GM23338 (cell line): ENCODE data around the gene AIM2. TPM values are rescaled to one million over a fixed set of nuclear protein-coding genes. Genes with fewer than 3 reads are reported as not detected.

Source experiments
- ATAC-seq: fragments of 200-7000 bp; cut with Tn5 transposase; 3 replicates; pipeline ENCODE4 v1.9.1; 2020
- DNase-seq: peaks from one replicate; pipeline ENCODE4 v3.0.0-alpha.2; 2015; ENCODE audit warnings: low spot score
- H2AFZ ChIP-seq: fragments of 200-600 bp; sonication (generic); 2 replicates; pipeline ENCODE4 v1.8.0; 2016; ENCODE audit warnings: antibody characterized with exemption, mild to moderate bottlenecking, moderate library complexity
- H3F3A ChIP-seq: fragments of 200-600 bp; sonication (generic); replicated peaks from 2 replicates; pipeline ENCODE4 v1.8.0; 2017; ENCODE audit warnings: antibody characterized with exemption, mixed run types, low read depth
- H3K27ac ChIP-seq: fragments of 200-600 bp; sonication (generic); 2 replicates; pipeline ENCODE4 v1.6.1; 2016; ENCODE audit warnings: low read depth
- H3K27me3 ChIP-seq: fragments of 200-600 bp; sonication (generic); 2 replicates; pipeline ENCODE4 v1.8.0; 2016; ENCODE audit warnings: mild to moderate bottlenecking, mixed run types, moderate library complexity; ENCODE audit not compliant: insufficient read depth
- H3K36me3 ChIP-seq: fragments of 200-600 bp; sonication (generic); 2 replicates; pipeline ENCODE4 v1.8.0; 2016; ENCODE audit warnings: mild to moderate bottlenecking; ENCODE audit not compliant: insufficient read depth
- H3K4me1 ChIP-seq: fragments of 200-600 bp; sonication (generic); 2 replicates; pipeline ENCODE4 v1.8.0; 2016; ENCODE audit warnings: mild to moderate bottlenecking, moderate library complexity; ENCODE audit not compliant: insufficient read depth
- H3K4me2 ChIP-seq: fragments of 200-600 bp; sonication (generic); 2 replicates; pipeline ENCODE4 v1.7.1; 2017; ENCODE audit warnings: mixed run types
- H3K4me3 ChIP-seq: fragments of 200-600 bp; sonication (generic); 2 replicates; pipeline ENCODE4 v1.6.1; 2016; ENCODE audit warnings: mixed run types
- H3K79me2 ChIP-seq: fragments of 200-600 bp; sonication (generic); replicated peaks from 2 replicates; pipeline ENCODE4 v1.8.0; 2017; ENCODE audit warnings: mild to moderate bottlenecking; ENCODE audit not compliant: insufficient read depth
- H3K9me2 ChIP-seq: fragments of 200-600 bp; sonication (generic); 2 replicates; pipeline ENCODE4 v1.8.0; 2017; ENCODE audit not compliant: insufficient read depth
- H4K20me1 ChIP-seq: fragments of 200-600 bp; sonication (generic); replicated peaks from 2 replicates; pipeline ENCODE4 v1.8.0; 2017; ENCODE audit warnings: mild to moderate bottlenecking; ENCODE audit not compliant: insufficient read depth
- H3K27ac Mint-ChIP-seq: 2 replicates; pipeline ENCODE4 v1.8.0; 2020; ENCODE audit warnings: inconsistent platforms, mild to moderate bottlenecking, moderate library complexity, mixed read lengths
- H3K27me3 Mint-ChIP-seq: 3 replicates; pipeline ENCODE4 v1.8.0; 2022; ENCODE audit warnings: low read depth, mild to moderate bottlenecking, moderate library complexity, mixed read lengths, inconsistent platforms; ENCODE audit not compliant: insufficient read depth, poor library complexity
- H3K36me3 Mint-ChIP-seq: 3 replicates; pipeline ENCODE4 v1.8.0; 2021; ENCODE audit warnings: low read depth, mild to moderate bottlenecking, inconsistent platforms, moderate library complexity, mixed read lengths
- H3K4me1 Mint-ChIP-seq: 3 replicates; pipeline ENCODE4 v1.8.0; 2020; ENCODE audit warnings: mild to moderate bottlenecking, inconsistent platforms, mixed read lengths
- H3K4me3 Mint-ChIP-seq: 3 replicates; pipeline ENCODE4 v1.8.0; 2021; ENCODE audit warnings: moderate library complexity, mild to moderate bottlenecking, inconsistent platforms, mixed read lengths
- H3K9me3 Mint-ChIP-seq: 3 replicates; pipeline ENCODE4 v1.8.0; 2020; ENCODE audit warnings: moderate library complexity, mild to moderate bottlenecking, inconsistent platforms, mixed read lengths
- CREB1 ChIP-seq: fragments of 250-450 bp; sonication (Bioruptor Pico); IDR thresholded peaks from 2 replicates; pipeline ENCODE4 v1.5.0; 2020; ENCODE audit warnings: low read depth, mild to moderate bottlenecking, moderate library complexity
- CTCF ChIP-seq, 2 experiments: fragments of 200-600 bp in 1 of 2; sonication (generic) in 1 of 2; conservative IDR thresholded peaks; 2 replicates each; pipeline versions ENCODE4 v1.5.1 to v1.6.1; 2016 to 2017; ENCODE audit warnings: antibody characterized with exemption in 2 of 2, low read depth in 2 of 2, mild to moderate bottlenecking in 2 of 2, moderate library complexity in 1 of 2
- ETS1 ChIP-seq: IDR thresholded peaks from 2 replicates; pipeline ENCODE4 v1.6.1; 2016; ENCODE audit warnings: antibody characterized with exemption
- EZH2 ChIP-seq: fragments of 200-600 bp; sonication (generic); IDR thresholded peaks from one replicate; pipeline ENCODE4 v1.8.0; 2017; ENCODE audit warnings: antibody characterized with exemption, mild to moderate bottlenecking, low read depth; ENCODE audit not compliant: unreplicated experiment
- EZH2phosphoT487 ChIP-seq: fragments of 200-600 bp; sonication (generic); IDR thresholded peaks from one replicate; pipeline ENCODE4 v1.8.1; 2018; ENCODE audit warnings: antibody characterized with exemption; ENCODE audit not compliant: unreplicated experiment
- JUNB ChIP-seq: IDR thresholded peaks from one replicate; pipeline ENCODE4 v1.6.1; 2016; ENCODE audit warnings: antibody characterized with exemption; ENCODE audit not compliant: unreplicated experiment
- NANOG ChIP-seq: IDR thresholded peaks from 2 replicates; pipeline ENCODE4 v1.6.1; 2016; ENCODE audit warnings: antibody characterized with exemption, borderline replicate concordance
- POLR2AphosphoS5 ChIP-seq: IDR thresholded peaks from 2 replicates; pipeline ENCODE4 v1.6.1; 2016; ENCODE audit warnings: antibody characterized with exemption, low read depth
- STAT1 ChIP-seq: IDR thresholded peaks from one replicate; pipeline ENCODE4 v1.6.1; 2016; ENCODE audit warnings: antibody characterized with exemption; ENCODE audit not compliant: unreplicated experiment
- ZNF114 ChIP-seq: fragments of 250-450 bp; sonication (Bioruptor Pico); IDR thresholded peaks from 2 replicates; pipeline ENCODE4 v1.5.0; 2020; ENCODE audit warnings: mild to moderate bottlenecking, moderate library complexity
- ZNF331 ChIP-seq: fragments of 250-450 bp; sonication (Bioruptor Pico); IDR thresholded peaks from 2 replicates; pipeline ENCODE4 v1.5.0; 2020; ENCODE audit warnings: low read depth, mild to moderate bottlenecking, moderate library complexity
- polyA plus RNA-seq: library from polyadenylated mRNA; unstranded; fragments of >200 nt; fragmentation: Nextera tagmentation; extraction: Ambion mirVana; gene quantifications from 2 replicates; pipeline ENCODE4 v1.2.1, GENCODE V29; 2016
- total RNA-seq: library from RNA; depleted of rRNA; stranded (reverse); fragments of >200 nt; shearing (Covaris generic); gene quantifications from 2 replicates; pipeline ENCODE4 v1.2.3, GENCODE V29; 2014
- TF ChIP-seq, protein P1 (sequence below): IDR thresholded peaks from one replicate; pipeline ENCODE4 v1.6.1; 2018; ENCODE audit warnings: antibody characterized with exemption; ENCODE audit not compliant: unreplicated experiment
- TF ChIP-seq, protein P2 (sequence below): fragments of 250-450 bp; sonication (Bioruptor Pico); IDR thresholded peaks from 2 replicates; pipeline ENCODE4 v1.5.0; 2020; ENCODE audit warnings: mild to moderate bottlenecking, moderate library complexity

Gene AIM2
- total and polyA plus RNA-seq, 2 experiments from 2014 or later = 1.5 to 2.5 TPM

- Mint-ChIP-seq H3K36me3 (no peaks in the 10 kb centered on the region), H3K4me1 (no peaks in the 10 kb centered on the region), H3K27ac (no peak overlapping the region), H3K27me3 (no peaks in the 10 kb centered on the region), H3K9me3 (no peaks in the 10 kb centered on the region), H3K4me3 (no peak overlapping the region)
- Histone ChIP-seq H4K20me1 (no peaks in the 10 kb centered on the region), H3K79me2 (no peaks in the 10 kb centered on the region), H3K4me1 (no peaks in the 10 kb centered on the region), H2AFZ (no peak overlapping the region), H3K27ac (no peak overlapping the region), H3K27me3 (no peaks in the 10 kb centered on the region), H3K36me3 (no peaks in the 10 kb centered on the region), H3K4me3 (no peak overlapping the region), H3F3A (no peaks in the 10 kb centered on the region), H3K4me2 (no peak overlapping the region), H3K9me2 (no peaks in the 10 kb centered on the region)
- DNase-seq = no peak
- TF ChIP-seq STAT1 = no peak
- no peak for TF ChIP-seq EZH2phosphoT487
- no peak for TF ChIP-seq CREB1 (CRISPR knock-in tag)
- no peak for TF ChIP-seq ZNF331 (CRISPR knock-in tag)
- TF ChIP-seq CTCF (conservative IDR thresholded peaks at IDR 0.05; ENCODE audit: low read depth in 2 of 2) = no peak
- TF ChIP-seq, protein P1, sequence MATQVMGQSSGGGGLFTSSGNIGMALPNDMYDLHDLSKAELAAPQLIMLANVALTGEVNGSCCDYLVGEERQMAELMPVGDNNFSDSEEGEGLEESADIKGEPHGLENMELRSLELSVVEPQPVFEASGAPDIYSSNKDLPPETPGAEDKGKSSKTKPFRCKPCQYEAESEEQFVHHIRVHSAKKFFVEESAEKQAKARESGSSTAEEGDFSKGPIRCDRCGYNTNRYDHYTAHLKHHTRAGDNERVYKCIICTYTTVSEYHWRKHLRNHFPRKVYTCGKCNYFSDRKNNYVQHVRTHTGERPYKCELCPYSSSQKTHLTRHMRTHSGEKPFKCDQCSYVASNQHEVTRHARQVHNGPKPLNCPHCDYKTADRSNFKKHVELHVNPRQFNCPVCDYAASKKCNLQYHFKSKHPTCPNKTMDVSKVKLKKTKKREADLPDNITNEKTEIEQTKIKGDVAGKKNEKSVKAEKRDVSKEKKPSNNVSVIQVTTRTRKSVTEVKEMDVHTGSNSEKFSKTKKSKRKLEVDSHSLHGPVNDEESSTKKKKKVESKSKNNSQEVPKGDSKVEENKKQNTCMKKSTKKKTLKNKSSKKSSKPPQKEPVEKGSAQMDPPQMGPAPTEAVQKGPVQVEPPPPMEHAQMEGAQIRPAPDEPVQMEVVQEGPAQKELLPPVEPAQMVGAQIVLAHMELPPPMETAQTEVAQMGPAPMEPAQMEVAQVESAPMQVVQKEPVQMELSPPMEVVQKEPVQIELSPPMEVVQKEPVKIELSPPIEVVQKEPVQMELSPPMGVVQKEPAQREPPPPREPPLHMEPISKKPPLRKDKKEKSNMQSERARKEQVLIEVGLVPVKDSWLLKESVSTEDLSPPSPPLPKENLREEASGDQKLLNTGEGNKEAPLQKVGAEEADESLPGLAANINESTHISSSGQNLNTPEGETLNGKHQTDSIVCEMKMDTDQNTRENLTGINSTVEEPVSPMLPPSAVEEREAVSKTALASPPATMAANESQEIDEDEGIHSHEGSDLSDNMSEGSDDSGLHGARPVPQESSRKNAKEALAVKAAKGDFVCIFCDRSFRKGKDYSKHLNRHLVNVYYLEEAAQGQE = no peak
- no peak for TF ChIP-seq EZH2
- no peak for TF ChIP-seq JUNB
- no peak for TF ChIP-seq ZNF114 (CRISPR knock-in tag)
- TF ChIP-seq, protein P2, sequence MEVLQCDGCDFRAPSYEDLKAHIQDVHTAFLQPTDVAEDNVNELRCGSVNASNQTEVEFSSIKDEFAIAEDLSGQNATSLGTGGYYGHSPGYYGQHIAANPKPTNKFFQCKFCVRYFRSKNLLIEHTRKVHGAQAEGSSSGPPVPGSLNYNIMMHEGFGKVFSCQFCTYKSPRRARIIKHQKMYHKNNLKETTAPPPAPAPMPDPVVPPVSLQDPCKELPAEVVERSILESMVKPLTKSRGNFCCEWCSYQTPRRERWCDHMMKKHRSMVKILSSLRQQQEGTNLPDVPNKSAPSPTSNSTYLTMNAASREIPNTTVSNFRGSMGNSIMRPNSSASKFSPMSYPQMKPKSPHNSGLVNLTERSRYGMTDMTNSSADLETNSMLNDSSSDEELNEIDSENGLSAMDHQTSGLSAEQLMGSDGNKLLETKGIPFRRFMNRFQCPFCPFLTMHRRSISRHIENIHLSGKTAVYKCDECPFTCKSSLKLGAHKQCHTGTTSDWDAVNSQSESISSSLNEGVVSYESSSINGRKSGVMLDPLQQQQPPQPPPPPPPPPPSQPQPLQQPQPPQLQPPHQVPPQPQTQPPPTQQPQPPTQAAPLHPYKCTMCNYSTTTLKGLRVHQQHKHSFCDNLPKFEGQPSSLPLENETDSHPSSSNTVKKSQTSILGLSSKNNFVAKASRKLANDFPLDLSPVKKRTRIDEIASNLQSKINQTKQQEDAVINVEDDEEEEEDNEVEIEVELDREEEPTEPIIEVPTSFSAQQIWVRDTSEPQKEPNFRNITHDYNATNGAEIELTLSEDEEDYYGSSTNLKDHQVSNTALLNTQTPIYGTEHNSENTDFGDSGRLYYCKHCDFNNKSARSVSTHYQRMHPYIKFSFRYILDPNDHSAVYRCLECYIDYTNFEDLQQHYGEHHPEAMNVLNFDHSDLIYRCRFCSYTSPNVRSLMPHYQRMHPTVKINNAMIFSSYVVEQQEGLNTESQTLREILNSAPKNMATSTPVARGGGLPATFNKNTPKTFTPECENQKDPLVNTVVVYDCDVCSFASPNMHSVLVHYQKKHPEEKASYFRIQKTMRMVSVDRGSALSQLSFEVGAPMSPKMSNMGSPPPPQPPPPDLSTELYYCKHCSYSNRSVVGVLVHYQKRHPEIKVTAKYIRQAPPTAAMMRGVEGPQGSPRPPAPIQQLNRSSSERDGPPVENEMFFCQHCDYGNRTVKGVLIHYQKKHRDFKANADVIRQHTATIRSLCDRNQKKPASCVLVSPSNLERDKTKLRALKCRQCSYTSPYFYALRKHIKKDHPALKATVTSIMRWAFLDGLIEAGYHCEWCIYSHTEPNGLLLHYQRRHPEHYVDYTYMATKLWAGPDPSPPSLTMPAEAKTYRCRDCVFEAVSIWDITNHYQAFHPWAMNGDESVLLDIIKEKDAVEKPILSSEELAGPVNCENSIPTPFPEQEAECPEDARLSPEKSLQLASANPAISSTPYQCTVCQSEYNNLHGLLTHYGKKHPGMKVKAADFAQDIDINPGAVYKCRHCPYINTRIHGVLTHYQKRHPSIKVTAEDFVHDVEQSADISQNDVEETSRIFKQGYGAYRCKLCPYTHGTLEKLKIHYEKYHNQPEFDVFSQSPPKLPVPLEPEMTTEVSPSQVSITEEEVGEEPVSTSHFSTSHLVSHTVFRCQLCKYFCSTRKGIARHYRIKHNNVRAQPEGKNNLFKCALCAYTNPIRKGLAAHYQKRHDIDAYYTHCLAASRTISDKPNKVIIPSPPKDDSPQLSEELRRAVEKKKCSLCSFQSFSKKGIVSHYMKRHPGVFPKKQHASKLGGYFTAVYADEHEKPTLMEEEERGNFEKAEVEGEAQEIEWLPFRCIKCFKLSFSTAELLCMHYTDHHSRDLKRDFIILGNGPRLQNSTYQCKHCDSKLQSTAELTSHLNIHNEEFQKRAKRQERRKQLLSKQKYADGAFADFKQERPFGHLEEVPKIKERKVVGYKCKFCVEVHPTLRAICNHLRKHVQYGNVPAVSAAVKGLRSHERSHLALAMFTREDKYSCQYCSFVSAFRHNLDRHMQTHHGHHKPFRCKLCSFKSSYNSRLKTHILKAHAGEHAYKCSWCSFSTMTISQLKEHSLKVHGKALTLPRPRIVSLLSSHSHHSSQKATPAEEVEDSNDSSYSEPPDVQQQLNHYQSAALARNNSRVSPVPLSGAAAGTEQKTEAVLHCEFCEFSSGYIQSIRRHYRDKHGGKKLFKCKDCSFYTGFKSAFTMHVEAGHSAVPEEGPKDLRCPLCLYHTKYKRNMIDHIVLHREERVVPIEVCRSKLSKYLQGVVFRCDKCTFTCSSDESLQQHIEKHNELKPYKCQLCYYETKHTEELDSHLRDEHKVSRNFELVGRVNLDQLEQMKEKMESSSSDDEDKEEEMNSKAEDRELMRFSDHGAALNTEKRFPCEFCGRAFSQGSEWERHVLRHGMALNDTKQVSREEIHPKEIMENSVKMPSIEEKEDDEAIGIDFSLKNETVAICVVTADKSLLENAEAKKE (CRISPR knock-in tag) = no peak
- no peak for TF ChIP-seq NANOG
- TF ChIP-seq ETS1 = no peak
- no peak for TF ChIP-seq POLR2AphosphoS5
- ATAC-seq = no peak
Observed at GRCh38 chr1:159091607-159092031, 15.1 kb upstream of the AIM2 start.
